GM13976 (cell line): ENCODE results near the gene MC2R.

ENCODE experiments used
- DNase-seq: peaks from one replicate; pipeline ENCODE4 v3.0.0; 2012; ENCODE audit warnings: low spot score
- in situ Hi-C: fragments of 300-500 bp; cut with MboI; formaldehyde crosslinking; loops from one replicate; pipeline ENCODE4 v1.12.0; 2022; ENCODE audit warnings: low sequenced_read_pairs, mixed read lengths, inconsistent platforms; ENCODE audit not compliant: unreplicated experiment
- TF ChIP-seq, protein P1 (sequence below): IDR thresholded peaks from 2 replicates; pipeline ENCODE4 v1.5.1; 2012; ENCODE audit warnings: borderline replicate concordance, mild to moderate bottlenecking; ENCODE audit not compliant: insufficient read depth; ENCODE audit errors: extremely low read depth, missing control alignments, control extremely low read depth

The MC2R gene

DNA sequence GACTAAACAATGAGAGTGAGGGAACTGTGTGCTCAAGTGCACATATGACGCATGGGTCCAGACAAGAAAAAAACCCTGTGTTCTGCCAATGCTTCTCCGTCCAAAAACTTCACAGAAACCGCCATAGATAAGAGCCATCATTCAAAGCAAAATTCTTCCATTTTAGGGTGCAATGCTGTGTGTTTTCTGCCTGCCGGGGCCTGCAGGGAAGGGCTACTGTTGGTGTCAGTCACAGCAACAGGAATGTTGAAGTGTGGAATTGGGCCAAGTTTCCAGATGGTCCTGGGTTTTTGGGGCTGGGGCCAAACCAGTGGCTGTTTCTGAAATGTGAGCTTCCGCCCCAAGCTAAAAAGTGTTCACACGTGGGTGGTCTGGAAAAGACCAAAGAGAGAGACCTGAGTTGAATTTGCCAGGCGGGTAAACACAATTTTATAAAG, 677 bp upstream of the MC2R start:
- in situ Hi-C loops = no loop called here
- DNase-seq = no peak
- TF ChIP-seq, protein P1, sequence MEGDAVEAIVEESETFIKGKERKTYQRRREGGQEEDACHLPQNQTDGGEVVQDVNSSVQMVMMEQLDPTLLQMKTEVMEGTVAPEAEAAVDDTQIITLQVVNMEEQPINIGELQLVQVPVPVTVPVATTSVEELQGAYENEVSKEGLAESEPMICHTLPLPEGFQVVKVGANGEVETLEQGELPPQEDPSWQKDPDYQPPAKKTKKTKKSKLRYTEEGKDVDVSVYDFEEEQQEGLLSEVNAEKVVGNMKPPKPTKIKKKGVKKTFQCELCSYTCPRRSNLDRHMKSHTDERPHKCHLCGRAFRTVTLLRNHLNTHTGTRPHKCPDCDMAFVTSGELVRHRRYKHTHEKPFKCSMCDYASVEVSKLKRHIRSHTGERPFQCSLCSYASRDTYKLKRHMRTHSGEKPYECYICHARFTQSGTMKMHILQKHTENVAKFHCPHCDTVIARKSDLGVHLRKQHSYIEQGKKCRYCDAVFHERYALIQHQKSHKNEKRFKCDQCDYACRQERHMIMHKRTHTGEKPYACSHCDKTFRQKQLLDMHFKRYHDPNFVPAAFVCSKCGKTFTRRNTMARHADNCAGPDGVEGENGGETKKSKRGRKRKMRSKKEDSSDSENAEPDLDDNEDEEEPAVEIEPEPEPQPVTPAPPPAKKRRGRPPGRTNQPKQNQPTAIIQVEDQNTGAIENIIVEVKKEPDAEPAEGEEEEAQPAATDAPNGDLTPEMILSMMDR = no peak

DNA sequence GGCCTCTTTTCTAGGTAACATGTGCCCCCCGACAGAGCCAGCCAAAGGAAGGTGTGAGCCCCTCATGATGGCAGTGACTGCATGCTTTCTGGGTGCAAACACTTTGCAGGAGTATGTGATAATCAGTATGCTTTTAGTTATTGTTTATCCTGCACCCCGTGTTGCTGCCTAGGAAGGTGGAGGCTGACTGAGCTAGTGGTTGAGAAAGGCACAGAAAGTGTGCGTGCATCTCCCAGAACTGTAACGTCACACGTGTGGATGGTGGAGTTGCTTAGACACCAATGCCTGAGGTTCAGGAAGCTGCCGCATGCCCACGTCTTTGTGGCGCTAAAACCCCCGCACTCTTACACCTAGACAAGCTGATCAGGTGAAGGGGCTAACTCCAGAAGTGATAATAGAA, 580 bp downstream of the MC2R start:
- DNase-seq = no peak
- TF ChIP-seq, protein P1 = no peak
- in situ Hi-C loops = no loop called here

DNA sequence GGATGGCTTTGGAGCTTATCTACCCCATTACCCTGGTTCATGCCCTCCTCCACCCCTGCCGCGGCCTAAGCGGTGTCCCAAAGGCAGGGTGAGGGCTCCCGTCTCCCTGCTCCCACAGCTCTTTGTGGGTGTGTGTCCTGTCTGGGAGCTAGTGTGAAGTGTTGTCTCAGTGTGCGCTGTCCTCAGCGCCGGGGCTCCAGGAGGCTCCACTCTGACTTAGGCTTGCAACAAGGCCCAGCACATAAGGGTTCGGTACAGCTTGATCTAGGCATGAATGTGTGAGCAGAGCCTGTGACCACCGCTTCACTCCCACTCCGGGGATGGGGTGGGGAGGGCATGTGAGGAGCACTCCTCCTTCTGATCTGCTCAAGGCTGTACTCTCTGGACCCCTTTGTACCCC, 1.2 kb downstream of the MC2R start:
- DNase-seq = no peak
- in situ Hi-C loops = no loop called here
- TF ChIP-seq, protein P1 = no peak

DNA sequence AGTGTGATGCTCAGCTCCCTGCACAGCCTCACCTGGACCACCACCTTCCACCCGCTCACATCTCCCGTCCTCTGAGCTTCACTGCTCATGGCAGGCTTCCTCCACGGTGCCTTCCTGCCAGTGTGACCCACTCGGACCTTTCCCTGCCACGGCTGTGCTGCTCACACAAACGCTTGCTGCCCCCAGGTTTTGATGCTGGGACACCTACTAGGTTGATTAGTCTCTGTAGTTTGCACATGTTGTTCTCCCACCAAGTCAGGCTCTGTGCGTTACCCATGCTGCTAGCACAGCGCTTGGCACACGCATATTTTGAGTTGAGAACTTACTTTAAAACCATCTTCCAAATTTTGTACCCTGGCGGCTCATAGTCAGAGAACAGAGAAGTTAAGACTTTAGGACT, 2.1 kb downstream of the MC2R start:
- no peak for DNase-seq
- TF ChIP-seq, protein P1 = no peak
- in situ Hi-C loops = no loop called here

DNA sequence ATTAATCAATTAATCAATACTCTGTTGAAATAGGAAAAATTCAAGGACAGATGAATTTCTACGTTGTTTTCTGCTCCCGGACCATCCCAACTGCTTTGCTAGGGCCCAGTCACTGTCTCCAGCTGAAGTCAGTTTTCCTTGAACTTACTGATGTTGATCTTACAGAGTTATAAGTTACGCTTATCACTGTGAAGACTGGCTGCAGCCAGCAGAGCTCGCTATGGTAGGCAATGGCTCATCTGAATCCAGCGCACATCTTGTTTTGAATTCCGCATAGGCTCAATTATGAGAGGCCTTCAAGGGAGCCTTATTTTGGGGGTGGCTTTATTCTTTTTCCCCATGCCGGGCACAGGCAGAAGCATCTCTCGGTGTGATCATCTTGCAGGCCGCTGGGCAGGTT, 2.7 kb downstream of the MC2R start:
- DNase-seq = no peak
- in situ Hi-C loops = no loop called here
- TF ChIP-seq, protein P1 = no peak

DNA sequence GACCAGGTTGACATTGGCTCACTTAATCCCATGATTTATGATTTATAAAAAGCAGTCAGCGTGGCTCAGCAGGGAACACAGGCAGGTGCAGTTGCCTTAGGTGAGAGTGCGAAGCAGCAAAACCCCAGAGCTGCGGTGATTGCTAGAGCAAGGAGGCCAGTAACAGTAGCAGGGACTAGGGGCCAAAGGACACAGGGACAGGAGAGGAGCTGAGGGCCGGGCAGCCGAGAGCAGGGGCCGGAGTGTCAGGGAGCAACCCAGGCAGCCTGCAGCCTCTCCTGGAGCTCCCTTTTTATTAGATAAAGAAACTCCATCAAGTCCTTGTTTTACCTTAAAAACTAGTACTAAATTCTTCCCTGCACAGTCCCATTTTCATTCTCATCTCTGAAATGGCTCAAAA, 4.3 kb downstream of the MC2R start:
- no peak for DNase-seq
- TF ChIP-seq, protein P1 = no peak
- in situ Hi-C loops = no loop called here

DNA sequence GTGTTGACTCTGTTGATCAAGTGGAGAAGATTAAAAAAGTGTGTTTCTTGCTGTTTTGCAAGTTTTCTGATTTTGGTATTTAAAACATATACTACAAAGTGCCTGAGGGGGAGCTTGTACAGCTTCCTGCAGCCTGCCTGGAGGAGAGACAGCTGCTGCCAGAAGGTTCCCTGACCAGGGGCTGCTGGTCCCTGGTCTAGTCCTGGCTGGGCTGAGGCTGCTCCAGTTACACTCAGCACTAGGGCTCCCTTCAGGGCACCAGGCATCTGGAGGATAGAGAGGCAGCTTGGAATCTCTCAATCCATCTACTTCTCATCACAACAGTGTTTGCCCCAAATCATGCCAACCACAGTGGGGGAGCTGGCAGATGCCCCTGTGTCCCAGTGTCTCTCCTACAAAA, 4.8 kb downstream of the MC2R start:
- in situ Hi-C loops = no loop called here
- TF ChIP-seq, protein P1 = no peak
- no peak for DNase-seq
